GM18909 (cell line): Measurements from ENCODE around the gene LASP1.
A peak's percentile ranks its signal among the peaks of the same experiment; 100 is the strongest.

ENCODE experiments used
- ATAC-seq: cut with Tn5 transposase; IDR thresholded peaks from one replicate; pipeline ENCODE4 v1.9.1; 2021; ENCODE audit warnings: mild to moderate bottlenecking; ENCODE audit not compliant: unreplicated experiment, poor library complexity

LASP1 gene

GRCh38 chr17:38885728-38886642 lies 16.1 kb downstream of the LASP1 start:
- no peak for ATAC-seq

GRCh38 chr17:38886643-38887010 lies 16.8 kb downstream of the LASP1 start:
- ATAC-seq: no peak

GRCh38 chr17:38888842-38889241 lies 19.0 kb downstream of the LASP1 start:
- no peak for ATAC-seq

GRCh38 chr17:38889745-38890409 lies 20.0 kb downstream of the LASP1 start:
- ATAC-seq: no peak

- no peak for ATAC-seq
Observed at GRCh38 chr17:38890410-38890746, 20.5 kb downstream of the LASP1 start.

DNA sequence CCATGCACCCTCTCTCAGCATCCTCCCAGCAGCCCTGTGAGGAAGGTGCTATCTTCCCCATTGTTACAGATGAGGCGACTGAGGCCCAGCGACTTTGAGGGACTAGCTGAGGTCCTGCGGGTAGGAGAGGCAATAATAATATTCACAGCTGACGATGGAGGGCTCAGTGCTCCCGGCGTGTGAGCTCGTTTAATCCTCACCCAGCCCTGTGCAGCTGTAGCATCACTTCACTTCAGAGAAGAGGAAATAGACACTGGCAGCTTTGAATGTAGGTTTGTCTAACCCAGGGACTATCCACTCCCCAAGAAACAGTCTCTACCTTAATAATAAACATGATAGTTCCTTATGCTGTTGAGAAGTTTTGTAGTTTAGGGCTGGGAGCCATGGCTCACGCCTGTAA lies 21.6 kb downstream of the LASP1 start:
- no peak for ATAC-seq

DNA sequence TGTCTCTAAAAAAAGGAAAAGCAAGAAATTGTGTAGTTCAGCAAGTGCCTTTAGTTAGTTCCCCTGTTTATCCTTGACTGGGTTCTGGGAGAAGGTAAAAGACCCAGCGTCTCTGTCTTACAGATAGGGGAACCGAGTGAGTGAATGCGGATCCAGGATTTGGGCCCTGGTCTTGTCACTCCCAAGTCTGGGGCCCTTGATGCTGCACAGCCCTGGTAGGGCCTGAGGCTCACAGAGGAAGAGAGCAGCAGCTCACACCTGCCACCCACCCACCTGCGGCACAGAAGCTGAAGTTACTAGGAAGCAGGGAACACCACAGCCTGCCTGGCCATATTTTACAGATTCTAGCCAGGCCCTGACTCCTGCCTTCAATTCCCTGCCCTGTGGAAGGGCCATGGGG lies 22.2 kb downstream of the LASP1 start:
- no peak for ATAC-seq

GRCh38 chr17:38892620-38893019 lies 22.8 kb downstream of the LASP1 start:
- no peak for ATAC-seq

DNA sequence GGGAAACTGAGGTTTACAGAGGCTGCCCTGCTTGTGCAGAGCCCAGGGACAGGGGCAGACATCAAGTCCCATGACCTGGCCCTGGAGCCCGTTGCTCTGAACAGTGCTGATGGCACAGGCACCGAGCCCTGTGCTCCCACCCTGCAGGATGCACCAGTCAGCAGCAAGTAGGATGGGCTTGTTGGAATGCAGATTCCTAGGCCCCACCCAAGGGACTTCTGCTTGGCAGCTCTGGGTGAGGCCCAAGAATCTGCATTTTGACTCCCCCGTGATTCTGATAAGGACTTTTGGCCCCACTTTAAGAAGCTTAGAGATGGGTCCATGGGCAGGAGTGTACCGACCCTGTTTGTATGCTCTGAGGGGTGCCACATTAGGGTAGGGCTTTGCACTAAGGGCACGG lies 23.3 kb downstream of the LASP1 start:
- no peak for ATAC-seq

- no peak for ATAC-seq
Observed at GRCh38 chr17:38893607-38894006, 23.7 kb downstream of the LASP1 start.

DNA sequence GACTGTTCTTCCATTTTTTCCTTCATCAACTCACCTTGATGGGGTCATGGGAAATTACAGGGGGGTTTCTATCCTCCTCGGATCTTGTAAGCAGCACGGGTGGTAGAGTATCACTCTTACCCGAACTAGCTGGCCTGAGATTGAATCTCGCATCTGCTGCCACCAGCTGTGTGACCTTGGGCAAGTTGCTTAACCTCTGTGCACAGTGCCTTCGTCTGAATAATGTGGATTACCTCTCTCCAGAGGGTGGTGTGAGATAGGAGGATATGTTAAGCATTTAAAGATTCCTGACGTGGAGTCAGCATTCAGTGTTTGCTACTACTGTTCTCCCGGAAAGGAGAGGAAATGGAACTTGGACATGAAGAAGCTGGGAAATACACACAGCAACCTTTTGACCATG lies 24.4 kb downstream of the LASP1 start:
- no peak for ATAC-seq

GRCh38 chr17:38896346-38896954 lies 26.6 kb downstream of the LASP1 start:
- no peak for ATAC-seq

DNA sequence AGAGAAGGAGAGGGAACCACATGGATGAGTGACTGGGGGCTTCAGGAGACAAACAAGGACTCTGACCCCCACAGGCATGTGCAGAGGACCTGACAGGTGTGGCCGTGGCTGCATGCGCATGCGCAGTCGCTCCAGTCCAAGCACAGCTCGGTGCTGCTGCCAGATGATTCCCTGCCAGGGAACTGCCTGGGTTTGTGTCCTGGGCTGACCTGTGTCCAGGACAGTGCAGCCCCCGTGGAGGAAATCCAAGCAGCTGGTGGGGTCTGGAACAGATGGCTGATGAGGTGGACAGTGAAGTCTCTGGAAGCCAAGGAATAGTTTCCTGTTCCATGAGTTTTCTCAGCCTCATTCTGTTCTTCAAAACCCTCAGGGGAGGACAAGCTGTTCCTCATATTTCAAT lies 27.3 kb downstream of the LASP1 start:
- no peak for ATAC-seq

DNA sequence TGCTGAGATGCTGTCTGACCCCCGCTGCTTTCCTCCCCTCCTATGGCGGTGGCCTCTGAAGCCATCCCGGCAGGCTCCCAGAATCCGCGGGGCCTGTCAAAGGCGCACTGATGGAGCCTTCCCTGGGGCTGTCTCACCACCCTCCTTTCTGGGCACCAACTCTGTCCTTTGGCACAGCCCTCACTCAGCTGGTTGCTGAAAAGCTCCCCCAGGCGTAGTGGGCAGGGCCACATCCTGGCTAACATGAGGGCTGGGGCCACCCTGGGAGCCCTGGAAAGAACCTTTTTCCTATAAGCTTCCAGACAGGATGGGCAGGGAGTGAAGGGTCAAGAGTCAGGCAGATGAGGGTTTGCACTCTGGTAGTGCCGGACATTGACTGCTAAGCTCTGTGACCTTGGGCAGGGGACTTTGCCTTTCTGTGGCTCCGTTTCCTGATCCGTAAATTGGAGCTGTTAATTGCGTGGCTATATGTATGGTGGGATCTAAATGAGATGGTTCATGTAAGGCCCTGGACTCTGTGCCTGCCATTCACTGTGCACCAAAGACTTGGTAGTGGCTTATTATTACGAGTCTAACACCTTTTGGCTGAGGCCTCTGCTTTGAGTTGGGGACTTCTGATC lies 27.9 kb downstream of the LASP1 start:
- ATAC-seq: no peak

DNA sequence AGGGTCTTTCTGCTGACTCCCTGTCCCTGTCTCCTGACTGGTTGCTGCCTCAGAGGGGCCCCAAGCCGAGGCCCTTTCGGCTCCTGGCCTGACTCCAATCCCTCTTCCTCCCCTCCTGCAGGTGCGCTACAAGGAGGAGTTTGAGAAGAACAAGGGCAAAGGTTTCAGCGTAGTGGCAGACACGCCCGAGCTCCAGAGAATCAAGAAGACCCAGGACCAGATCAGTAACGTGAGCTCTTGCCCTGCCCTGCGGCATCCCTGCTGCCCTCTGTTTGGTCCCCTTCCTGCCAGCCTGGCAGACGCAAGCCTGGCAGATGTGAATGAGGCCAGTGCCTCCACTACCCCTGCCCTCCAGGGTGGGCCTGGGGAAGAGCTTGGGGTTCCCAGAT lies 28.4 kb downstream of the LASP1 start:
- peak; percentile 39 for ATAC-seq

GRCh38 chr17:38898812-38899348 lies 29.0 kb downstream of the LASP1 start:
- ATAC-seq: peak; percentile 84

DNA sequence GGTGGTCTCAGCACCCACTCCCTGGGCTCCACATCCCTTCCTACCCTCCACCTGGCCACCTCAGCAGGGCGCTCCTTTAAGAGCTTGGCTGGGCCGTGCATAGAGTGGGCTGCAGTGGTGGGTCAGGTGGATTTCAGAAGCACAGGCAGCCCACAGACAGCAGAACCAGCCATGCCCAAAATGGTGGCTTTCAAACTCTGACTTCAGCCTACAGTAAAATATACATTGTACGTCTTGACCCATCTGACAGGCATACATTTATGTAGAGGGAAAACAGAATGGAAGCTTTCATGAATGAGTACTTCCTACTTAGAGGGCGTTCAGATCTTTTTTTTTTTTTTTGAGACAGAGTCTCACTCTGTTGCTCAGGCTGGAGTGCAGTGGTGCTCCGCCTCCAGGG lies 29.6 kb downstream of the LASP1 start:
- ATAC-seq: no peak

- ATAC-seq: no peak
Observed at GRCh38 chr17:38900978-38901656, 31.3 kb downstream of the LASP1 start.

DNA sequence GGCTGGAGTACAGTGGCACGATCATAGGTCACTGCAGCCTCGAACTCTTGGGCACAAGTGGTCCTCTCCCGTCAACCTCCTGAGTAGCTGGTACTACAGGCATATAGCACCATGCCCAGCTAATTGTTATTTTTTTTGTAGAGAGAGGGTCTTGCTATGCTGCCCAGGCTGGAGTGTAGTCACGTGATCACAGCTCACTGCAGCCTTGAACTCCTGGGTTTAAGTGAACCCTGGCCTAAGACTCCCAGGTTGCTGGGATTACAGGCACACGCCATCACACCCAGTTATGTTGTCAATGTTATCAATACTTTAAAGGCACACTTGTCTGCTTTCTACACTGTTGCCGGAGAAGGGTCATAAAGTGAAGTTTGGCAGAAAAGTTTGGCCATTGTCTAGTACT lies 33.5 kb downstream of the LASP1 start:
- ATAC-seq: no peak

- ATAC-seq: no peak
Observed at GRCh38 chr17:38904892-38905291, 35.0 kb downstream of the LASP1 start.
